ENCODE results near the gene WDCP.

DNA sequence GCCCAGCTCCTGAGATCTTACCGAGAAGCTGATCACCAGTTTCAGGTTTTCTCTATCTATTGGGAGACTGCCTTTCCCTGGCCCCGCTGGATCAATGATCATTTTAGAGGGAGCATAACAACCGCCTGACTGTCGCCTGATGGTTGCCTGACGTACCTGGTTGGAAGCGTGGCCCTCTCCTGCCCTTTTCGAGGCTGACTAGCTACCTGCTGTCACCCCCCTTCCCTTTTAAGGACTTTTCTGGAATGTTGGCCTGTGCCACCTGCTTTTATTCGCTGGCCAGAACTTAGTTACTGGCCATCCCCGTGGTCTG lies 37.9 kb downstream of the WDCP start:
- TF ChIP-seq CTCF (IDR thresholded peaks at IDR 0.05; ENCODE audit: low read depth, low read length) = no peak
- no peak for TF ChIP-seq MYC (IDR thresholded peaks at IDR 0.05; ENCODE audit: low read depth, low read length)
- TF ChIP-seq POLR2A (IDR thresholded peaks at IDR 0.05; ENCODE audit: extremely low read depth, insufficient read length) = no peak
- TF ChIP-seq MAX (IDR thresholded peaks at IDR 0.05; ENCODE audit: low read depth, low read length) = no peak
